GM10266 (cell line): ENCODE results near the gene GET4.

ENCODE experiments used
- DNase-seq: peaks from one replicate; pipeline ENCODE4 v3.0.0; 2012; ENCODE audit errors: extremely low spot score
- TF ChIP-seq, protein P1 (sequence below): IDR thresholded peaks from 2 replicates; pipeline ENCODE4 v1.5.1; 2012; ENCODE audit warnings: mild to moderate bottlenecking, low read depth; ENCODE audit not compliant: control insufficient read depth, insufficient read depth; ENCODE audit errors: missing control alignments

GET4 gene

DNA sequence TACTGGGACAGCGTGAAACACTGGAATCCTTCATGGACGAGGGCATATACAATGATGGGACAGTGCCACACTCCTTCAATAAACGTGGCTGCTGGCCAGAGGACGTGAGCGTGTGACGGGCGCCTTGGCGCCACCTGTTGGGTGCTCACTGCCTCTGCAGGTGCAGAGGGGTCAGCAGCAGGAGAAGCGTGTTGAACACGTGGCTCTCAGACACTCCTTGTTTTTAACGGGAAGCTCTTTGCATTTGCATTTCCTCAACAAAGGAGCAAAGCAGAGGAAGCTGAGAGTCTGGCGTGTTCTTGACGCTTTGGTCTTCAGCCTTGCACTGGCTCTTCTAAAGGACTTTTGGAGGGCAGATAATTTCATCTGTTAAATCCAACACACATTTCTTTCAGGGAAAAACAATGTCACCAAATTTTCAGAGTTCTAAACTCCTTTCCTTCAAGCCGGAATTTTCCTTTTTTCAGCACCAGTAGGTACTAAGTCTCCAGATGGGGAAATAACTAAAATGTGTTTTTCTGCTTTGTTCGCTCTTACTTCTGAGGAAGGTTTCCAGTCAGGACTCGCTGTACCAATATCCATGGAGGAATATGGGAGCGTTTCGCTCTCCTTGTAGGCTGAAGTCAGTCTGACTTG, 2.9 kb upstream of the GET4 start:
- peak; percentile 90 for DNase-seq
- TF ChIP-seq, protein P1, sequence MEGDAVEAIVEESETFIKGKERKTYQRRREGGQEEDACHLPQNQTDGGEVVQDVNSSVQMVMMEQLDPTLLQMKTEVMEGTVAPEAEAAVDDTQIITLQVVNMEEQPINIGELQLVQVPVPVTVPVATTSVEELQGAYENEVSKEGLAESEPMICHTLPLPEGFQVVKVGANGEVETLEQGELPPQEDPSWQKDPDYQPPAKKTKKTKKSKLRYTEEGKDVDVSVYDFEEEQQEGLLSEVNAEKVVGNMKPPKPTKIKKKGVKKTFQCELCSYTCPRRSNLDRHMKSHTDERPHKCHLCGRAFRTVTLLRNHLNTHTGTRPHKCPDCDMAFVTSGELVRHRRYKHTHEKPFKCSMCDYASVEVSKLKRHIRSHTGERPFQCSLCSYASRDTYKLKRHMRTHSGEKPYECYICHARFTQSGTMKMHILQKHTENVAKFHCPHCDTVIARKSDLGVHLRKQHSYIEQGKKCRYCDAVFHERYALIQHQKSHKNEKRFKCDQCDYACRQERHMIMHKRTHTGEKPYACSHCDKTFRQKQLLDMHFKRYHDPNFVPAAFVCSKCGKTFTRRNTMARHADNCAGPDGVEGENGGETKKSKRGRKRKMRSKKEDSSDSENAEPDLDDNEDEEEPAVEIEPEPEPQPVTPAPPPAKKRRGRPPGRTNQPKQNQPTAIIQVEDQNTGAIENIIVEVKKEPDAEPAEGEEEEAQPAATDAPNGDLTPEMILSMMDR, result peak; percentile 98

GRCh38 chr7:874031-874749, 2.2 kb upstream of the GET4 start:
- TF ChIP-seq, protein P1, result no peak
- DNase-seq, result no peak

- DNase-seq, result no peak
- TF ChIP-seq, protein P1, result no peak
Measured at GRCh38 chr7:875051-875450, 1.3 kb upstream of the GET4 start.

GRCh38 chr7:875476-876076, 778 bp upstream of the GET4 start:
- TF ChIP-seq, protein P1, result no peak
- no peak for DNase-seq

GRCh38 chr7:876972-877311, 588 bp downstream of the GET4 start:
- DNase-seq, result no peak
- TF ChIP-seq, protein P1, result no peak

- TF ChIP-seq, protein P1, result no peak
- no peak for DNase-seq
Measured at GRCh38 chr7:877312-878232, 1.2 kb downstream of the GET4 start.
